Subcutaneous adipose tissue (tissue), 4 donors: ENCODE measurements around the gene TCF7L2. TPM values are rescaled to one million over a fixed set of nuclear protein-coding genes. Genes with fewer than 3 reads are reported as not detected.

ENCODE experiments used
- total RNA-seq, 4 donors: library from RNA; depleted of rRNA; stranded (reverse); fragments of >200 nt; gene quantifications; one replicate each; pipeline ENCODE4 v1.1.0, GENCODE V29; 2016
- TF ChIP-seq, protein P1 (sequence below): fragments of 450-650 bp; IDR thresholded peaks from one replicate; pipeline ENCODE4 v1.5.1; 2016; ENCODE audit warnings: low read depth, mild to moderate bottlenecking, control low read depth, antibody characterized with exemption, moderate library complexity

TCF7L2 gene
- total RNA-seq, 4 donors from 2014 or later, result 24.3 to 70.1 (median 43.5) TPM

DNA sequence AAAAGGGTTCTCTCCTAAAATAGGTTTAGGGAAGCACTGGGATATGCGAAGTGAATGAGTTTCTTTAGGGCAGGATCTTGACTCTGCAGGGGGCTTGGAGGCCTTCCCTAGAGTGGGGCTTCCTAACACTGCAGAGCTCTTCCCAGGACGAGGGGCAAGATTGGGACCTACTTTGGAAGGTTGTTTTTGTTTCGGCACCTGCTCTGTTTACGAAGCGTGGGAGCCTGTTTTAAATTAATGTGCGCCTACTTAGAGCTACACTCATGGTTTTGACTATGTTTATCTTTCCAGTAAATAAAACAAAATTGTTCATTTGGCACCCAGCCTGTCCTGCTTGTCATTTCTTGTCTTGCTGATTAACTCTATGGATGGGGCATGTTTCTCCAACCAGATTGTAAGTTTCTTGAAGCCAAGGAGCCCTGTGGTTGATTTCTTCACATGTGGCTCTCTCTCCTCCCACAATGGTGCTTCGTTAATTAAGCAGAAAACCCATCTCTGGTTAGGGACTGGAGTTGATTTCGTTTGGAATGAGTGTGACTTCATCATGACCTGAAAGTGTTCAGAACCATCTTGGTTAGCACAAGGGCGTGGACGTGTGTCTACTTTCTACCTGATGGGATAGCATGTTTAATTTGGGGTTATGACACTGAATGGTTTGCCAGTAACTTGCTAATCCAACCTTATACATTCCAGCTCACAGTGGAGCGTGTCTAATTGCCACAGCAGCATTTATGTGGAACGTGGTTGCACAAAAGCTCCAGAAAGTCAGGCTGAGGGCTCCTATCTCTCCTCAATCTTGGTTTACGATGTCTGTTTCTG lies 98.1 kb downstream of the TCF7L2 start:
- TF ChIP-seq, protein P1, sequence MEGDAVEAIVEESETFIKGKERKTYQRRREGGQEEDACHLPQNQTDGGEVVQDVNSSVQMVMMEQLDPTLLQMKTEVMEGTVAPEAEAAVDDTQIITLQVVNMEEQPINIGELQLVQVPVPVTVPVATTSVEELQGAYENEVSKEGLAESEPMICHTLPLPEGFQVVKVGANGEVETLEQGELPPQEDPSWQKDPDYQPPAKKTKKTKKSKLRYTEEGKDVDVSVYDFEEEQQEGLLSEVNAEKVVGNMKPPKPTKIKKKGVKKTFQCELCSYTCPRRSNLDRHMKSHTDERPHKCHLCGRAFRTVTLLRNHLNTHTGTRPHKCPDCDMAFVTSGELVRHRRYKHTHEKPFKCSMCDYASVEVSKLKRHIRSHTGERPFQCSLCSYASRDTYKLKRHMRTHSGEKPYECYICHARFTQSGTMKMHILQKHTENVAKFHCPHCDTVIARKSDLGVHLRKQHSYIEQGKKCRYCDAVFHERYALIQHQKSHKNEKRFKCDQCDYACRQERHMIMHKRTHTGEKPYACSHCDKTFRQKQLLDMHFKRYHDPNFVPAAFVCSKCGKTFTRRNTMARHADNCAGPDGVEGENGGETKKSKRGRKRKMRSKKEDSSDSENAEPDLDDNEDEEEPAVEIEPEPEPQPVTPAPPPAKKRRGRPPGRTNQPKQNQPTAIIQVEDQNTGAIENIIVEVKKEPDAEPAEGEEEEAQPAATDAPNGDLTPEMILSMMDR, result no peak

DNA sequence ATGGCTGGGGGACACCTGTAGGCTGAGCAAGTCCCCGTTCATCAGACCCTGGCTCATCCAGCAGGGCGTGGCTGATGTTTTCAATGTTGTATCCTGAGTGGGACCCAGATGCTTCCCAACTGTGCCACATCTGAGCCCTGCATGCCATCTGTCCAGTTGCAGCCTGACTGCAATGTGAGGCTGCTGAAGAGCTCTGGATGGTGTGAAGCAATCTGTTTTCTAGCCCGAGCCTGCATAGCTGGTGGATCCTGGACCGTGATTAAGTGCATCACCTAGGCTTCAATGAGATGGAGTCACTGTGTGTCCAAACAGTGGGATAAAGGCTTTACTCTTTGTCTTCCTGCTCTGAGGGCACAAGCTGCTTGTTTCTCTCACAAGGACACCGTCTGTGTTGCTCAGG lies 99.8 kb downstream of the TCF7L2 start:
- TF ChIP-seq, protein P1, result no peak

DNA sequence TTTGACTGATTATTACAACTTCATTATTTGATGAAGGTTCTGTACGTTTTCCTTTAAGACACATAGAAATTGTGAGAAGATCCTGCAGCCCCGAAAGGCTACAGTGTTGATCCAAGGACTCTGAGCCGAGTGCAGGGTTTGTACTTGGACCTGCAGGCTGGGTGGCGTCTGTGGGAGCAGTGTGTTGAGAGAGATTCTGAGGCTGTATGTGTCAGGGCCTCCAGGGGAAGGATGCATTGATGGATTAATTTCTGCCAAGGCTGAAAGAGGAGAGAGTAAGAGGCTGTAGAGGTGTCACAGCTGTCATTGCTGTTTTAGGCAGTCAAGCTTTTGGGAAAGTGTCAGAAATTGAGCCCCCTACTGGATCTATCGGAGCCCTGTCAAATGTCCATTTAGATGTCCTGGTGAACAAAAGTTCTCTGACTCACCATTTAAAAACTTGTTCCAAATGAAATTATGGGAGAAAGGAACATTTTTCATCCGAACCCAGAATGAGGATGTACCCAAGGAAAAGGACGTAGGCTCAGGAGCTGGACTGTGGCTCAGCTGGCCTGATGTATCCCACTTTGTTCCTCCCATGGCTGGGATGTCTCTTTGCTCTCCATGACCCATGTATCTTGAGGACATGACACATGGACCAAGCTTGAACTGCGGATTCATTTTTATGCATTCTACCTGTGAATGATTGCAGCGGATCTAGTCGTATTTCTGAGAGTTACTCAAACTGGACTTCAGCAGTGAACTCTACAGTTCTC lies 102.2 kb downstream of the TCF7L2 start:
- TF ChIP-seq, protein P1, result no peak

DNA sequence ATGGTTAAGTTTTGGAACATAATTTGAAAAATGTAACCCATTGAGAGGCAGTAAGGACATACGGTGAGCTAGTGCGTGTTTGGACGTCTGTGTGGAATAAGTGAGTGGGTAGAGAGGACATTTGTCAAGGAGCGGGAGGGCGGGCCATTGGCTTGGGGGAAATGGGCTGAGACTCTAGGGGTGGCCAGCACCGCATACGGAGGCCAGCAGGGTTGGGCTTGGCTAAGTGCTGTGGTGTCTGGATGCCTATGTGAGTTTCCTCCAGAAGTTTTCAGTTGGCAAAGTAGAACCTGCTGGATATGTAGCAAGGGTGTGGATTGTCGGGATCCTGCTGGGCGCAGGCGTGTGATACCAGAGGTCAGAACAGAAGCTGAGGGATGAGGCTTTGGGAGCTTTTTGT lies 103.0 kb downstream of the TCF7L2 start:
- TF ChIP-seq, protein P1, result no peak

DNA sequence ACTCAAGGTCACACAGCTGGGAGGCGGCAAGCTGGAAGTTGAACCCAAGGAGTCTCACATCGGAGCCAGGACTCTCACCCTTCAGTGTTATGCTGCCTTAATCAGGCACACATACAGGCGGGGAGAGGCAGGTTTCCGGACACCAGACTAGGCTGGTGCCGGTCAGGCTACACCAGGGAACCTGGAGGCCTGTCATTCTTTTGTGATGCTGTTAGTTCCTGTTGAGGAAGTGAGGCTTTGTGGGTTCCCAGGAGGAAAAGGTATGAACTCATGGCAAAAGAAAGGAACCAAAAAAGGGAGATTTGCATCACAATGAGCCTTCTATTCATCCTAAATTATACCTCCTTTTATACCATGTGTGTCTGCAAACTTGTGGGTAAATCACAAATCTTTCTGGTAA lies 103.8 kb downstream of the TCF7L2 start:
- TF ChIP-seq, protein P1, result no peak

DNA sequence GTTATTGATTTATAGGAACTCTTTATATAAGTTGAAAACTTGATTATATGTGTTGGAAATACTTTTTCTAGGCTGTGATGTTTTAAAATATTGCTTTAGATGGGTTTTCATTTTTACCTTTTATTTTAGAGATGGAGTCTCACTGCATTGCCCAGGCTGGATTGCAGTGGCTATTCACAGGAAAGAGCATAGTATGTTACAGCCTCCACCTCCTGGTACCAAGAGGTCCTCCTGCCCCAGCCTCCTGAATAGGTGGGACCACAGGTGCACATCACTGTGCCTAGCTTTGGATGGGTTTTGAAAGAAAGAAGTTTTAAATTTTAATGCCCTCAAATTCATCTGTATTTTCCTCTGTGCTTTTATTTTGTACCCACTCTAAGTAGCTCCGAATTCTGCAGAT lies 105.4 kb downstream of the TCF7L2 start:
- TF ChIP-seq, protein P1, result no peak

DNA sequence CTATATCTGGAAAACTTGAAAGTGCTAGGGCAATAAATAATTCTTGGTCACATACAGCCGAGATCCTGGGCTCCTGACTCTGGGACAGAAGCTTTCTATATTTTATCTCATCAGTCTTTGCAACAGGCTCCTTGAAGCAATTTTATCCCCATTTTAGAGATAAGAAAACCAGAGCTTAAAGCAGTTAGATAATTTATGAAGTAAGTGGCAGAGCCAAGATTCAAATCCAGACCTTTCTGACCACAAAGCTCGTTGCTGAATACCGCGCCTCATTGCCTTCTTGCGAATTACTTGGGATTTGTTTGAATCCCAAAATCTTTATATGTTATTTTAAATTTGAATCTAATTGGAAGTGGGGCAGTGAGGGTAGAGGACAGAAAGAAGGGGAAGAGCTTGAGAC lies 106.0 kb downstream of the TCF7L2 start:
- TF ChIP-seq, protein P1, result no peak
